ENCODE results near the gene MAP2.

- TF ChIP-seq POLR2AphosphoS5 (IDR thresholded peaks at IDR 0.05; ENCODE audit: low read depth, low read length) (no peak), POLR2A (IDR thresholded peaks at IDR 0.05; ENCODE audit: low read depth, low read length) (no peak)
Observed at GRCh38 chr2:209549589-209549988, 125.7 kb downstream of the MAP2 start.
